Endothelial cell of umbilical vein (primary cell): Measurements from ENCODE around the gene CCP110. TPM values are rescaled to one million over a fixed set of nuclear protein-coding genes. Genes with fewer than 3 reads are reported as not detected.

ENCODE experiments used
- BruUV-seq: library from RNA; stranded (reverse); fragments of 400-500 nt; replicated peaks from 2 replicates; lab custom pipeline; 2021; lab: Mats Ljungman, UMichigan
- CTCF ChIA-PET: fragments of 300-600, 350-600 bp; sonication (Branson Sonifier 250); formaldehyde crosslinking; loops from one replicate; lab custom pipeline; 2021; ENCODE audit warnings: antibody characterized with exemption, inconsistent platforms; lab: Charles Lee
- POLR2A ChIA-PET: fragments of 300-600, 350-600 bp; sonication (Branson Sonifier 250); formaldehyde crosslinking; loops from one replicate; lab custom pipeline; 2021; ENCODE audit warnings: antibody characterized with exemption, inconsistent platforms; lab: Charles Lee
- DNase-seq: peaks from one replicate; pipeline ENCODE4 v3.0.0-alpha.2; 2011; ENCODE audit warnings: low read depth, low spot score
- FAIRE-seq: peaks from 2 replicates; lab custom pipeline; 2011; peaks lifted over from hg19 to GRCh38; lab: Jason Lieb, UNC
- H2AFZ ChIP-seq: 2 replicates; pipeline ENCODE4 v1.6.0; 2012; ENCODE audit warnings: low read depth, low read length, control low read depth, inconsistent platforms
- H3K27ac ChIP-seq: 2 replicates; pipeline ENCODE4 v1.5.1; 2011; ENCODE audit warnings: low read depth, mild to moderate bottlenecking, control low read depth, low read length, moderate library complexity; ENCODE audit not compliant: insufficient read depth
- H3K27me3 ChIP-seq, 2 experiments: 2 replicates each; pipeline versions ENCODE4 v1.6.0 to v1.6.1; 2011; ENCODE audit warnings: low read length in 2 of 2, mixed read lengths in 1 of 2; ENCODE audit not compliant: control insufficient read depth in 2 of 2, insufficient read depth in 2 of 2
- H3K36me3 ChIP-seq, 2 experiments: 2 replicates in 1 of 2; 3 replicates in 1 of 2; pipeline ENCODE4 v1.5.1; 2011; ENCODE audit warnings: low read length in 2 of 2, mild to moderate bottlenecking in 1 of 2, moderate library complexity in 1 of 2; ENCODE audit not compliant: control insufficient read depth in 2 of 2, insufficient read depth in 2 of 2; ENCODE audit errors: extremely low read depth in 1 of 2
- H3K4me1 ChIP-seq: 3 replicates; pipeline ENCODE4 v1.5.1; 2011; ENCODE audit warnings: mild to moderate bottlenecking, low read length; ENCODE audit not compliant: control insufficient read depth, insufficient read depth; ENCODE audit errors: extremely low read depth
- H3K4me2 ChIP-seq: 2 replicates; pipeline ENCODE4 v1.6.1; 2011; ENCODE audit warnings: low read length, control low read depth, mixed read lengths; ENCODE audit not compliant: insufficient read depth
- H3K4me3 ChIP-seq, 3 experiments: fragments of 200-600 bp in 1 of 3; sonication (generic), shearing (Covaris generic) in 1 of 3; replicated peaks in 1 of 3; 2 replicates each; pipeline ENCODE4 v1.5.1; 2011 to 2016; ENCODE audit warnings: control low read depth in 3 of 3, low read length in 3 of 3, mild to moderate bottlenecking in 2 of 3, inconsistent platforms in 1 of 3, low read depth in 1 of 3, moderate library complexity in 1 of 3; ENCODE audit not compliant: insufficient read depth in 1 of 3
- H3K79me2 ChIP-seq: 2 replicates; pipeline ENCODE4 v1.6.0; 2012; ENCODE audit warnings: low read length, inconsistent platforms; ENCODE audit not compliant: control insufficient read depth, insufficient read depth
- H3K9ac ChIP-seq: replicated peaks from 2 replicates; pipeline ENCODE3; 2011; ENCODE audit warnings: low read length, control low read depth; ENCODE audit not compliant: insufficient read depth; ENCODE audit errors: extremely low read depth
- H3K9me1 ChIP-seq: replicated peaks from 3 replicates; pipeline ENCODE4 v1.6.0; 2011; ENCODE audit warnings: mild to moderate bottlenecking, low read length; ENCODE audit not compliant: control insufficient read depth, insufficient read depth; ENCODE audit errors: extremely low read depth
- H3K9me3 ChIP-seq: replicated peaks from 2 replicates; pipeline ENCODE4 v1.5.1; 2012; ENCODE audit warnings: low read length, inconsistent platforms; ENCODE audit not compliant: control insufficient read depth, insufficient read depth
- H4K20me1 ChIP-seq: replicated peaks from 2 replicates; pipeline ENCODE3; 2011; ENCODE audit warnings: mild to moderate bottlenecking, low read length; ENCODE audit not compliant: control insufficient read depth, insufficient read depth; ENCODE audit errors: extremely low read depth
- CTCF ChIP-seq, 2 donors: IDR thresholded peaks; 1 replicate in 1 of 2; 2 replicates in 1 of 2; pipeline ENCODE4 v1.5.1; 2011; ENCODE audit warnings: low read length in 2 of 2, mild to moderate bottlenecking in 2 of 2, moderate library complexity in 2 of 2, control low read depth in 1 of 2, inconsistent platforms in 1 of 2, low read depth in 1 of 2; ENCODE audit not compliant: insufficient read depth in 1 of 2; ENCODE audit errors: extremely low read depth in 1 of 2
- EZH2 ChIP-seq: IDR thresholded peaks from 2 replicates; pipeline ENCODE4 v1.6.1; 2012; ENCODE audit warnings: borderline replicate concordance, low read depth, mild to moderate bottlenecking, moderate library complexity, low read length, inconsistent platforms; ENCODE audit not compliant: severe bottlenecking
- FOS ChIP-seq: IDR thresholded peaks from 2 replicates; pipeline ENCODE4 v1.6.1; 2011; ENCODE audit warnings: mild to moderate bottlenecking, low read length, moderate library complexity, borderline replicate concordance; ENCODE audit not compliant: insufficient read depth
- GATA2 ChIP-seq: IDR thresholded peaks from 2 replicates; pipeline ENCODE4 v1.7.0; 2011; ENCODE audit warnings: low read depth, mild to moderate bottlenecking, moderate library complexity, mixed read lengths, low read length; ENCODE audit not compliant: insufficient read length, insufficient read depth
- JUN ChIP-seq: IDR thresholded peaks from 2 replicates; pipeline ENCODE4 v1.6.1; 2011; ENCODE audit warnings: borderline replicate concordance, low read depth; ENCODE audit not compliant: insufficient read length, insufficient read depth
- MYC ChIP-seq: IDR thresholded peaks from one replicate; pipeline ENCODE4 v1.6.1; 2011; ENCODE audit warnings: mild to moderate bottlenecking, low read depth, low read length
- POLR2A ChIP-seq: IDR thresholded peaks from 2 replicates; pipeline ENCODE4 v1.6.1; 2012; ENCODE audit warnings: low read depth, mild to moderate bottlenecking, control low read depth, low read length
- POLR2AphosphoS5 ChIP-seq: IDR thresholded peaks from 2 replicates; pipeline ENCODE4 v1.6.1; 2012; ENCODE audit warnings: low read depth, mild to moderate bottlenecking, control low read depth, low read length, moderate library complexity; ENCODE audit not compliant: insufficient read depth
- dilution Hi-C: fragments of 300-500 bp; cut with MboI; formaldehyde crosslinking; loops from one replicate; pipeline ENCODE4 v1.15.0; 2019; ENCODE audit warnings: low sequenced_read_pairs; ENCODE audit not compliant: extremely low pct_ligation_motif_present
- intact Hi-C: fragments of 100-400 bp; cut with micrococcal nuclease; formaldehyde crosslinking; loops from one replicate; pipeline ENCODE4 v1.10.0; 2022
- polyA plus RNA-seq, 4 experiments: library from polyadenylated mRNA; depleted of rRNA in 3 of 4; stranded (reverse) in 3 of 4; unstranded in 1 of 4; fragments of >200 nt; gene quantifications; 2 replicates each; pipeline versions ENCODE4 v1.2.1 to v1.2.3, GENCODE V29; 2011 to 2012; ENCODE audit warnings: missing spikeins in 1 of 4
- total RNA-seq: library from RNA; stranded (reverse); gene quantifications from 2 replicates; pipeline ENCODE4 v1.2.3, GENCODE V29; 2021
- TF ChIP-seq, protein P1 (sequence below): IDR thresholded peaks from 2 replicates; pipeline ENCODE4 v1.6.1; 2011; ENCODE audit not compliant: insufficient read depth, insufficient read length

The CCP110 gene
- total and polyA plus RNA-seq, 2 donors (not counting 3 experiments of a cell fraction or from before 2014, with no cell fraction given): 3.7 to 16.5 TPM

- H3K36me3 ChIP-seq: peaks cover 0 to 9% of the 10 kb centered on the region in 2 experiments
- no peak overlapping the region for H3K27ac ChIP-seq
- no peaks in the 10 kb centered on the region for H3K9me1 ChIP-seq
- H4K20me1 ChIP-seq: no peaks in the 10 kb centered on the region
- no TSS peak for BruUV-seq
- H2AFZ ChIP-seq: no peak overlapping the region
- ChIA-PET POLR2A (no interaction called here), CTCF (no interaction called here)
- intact Hi-C loops: no loop called here
- H3K27me3 ChIP-seq: no peaks in the 10 kb centered on the region
- no peak overlapping the region for H3K4me2 ChIP-seq
- H3K9me3 ChIP-seq: no peaks in the 10 kb centered on the region
- DNase-seq (no peak), FAIRE-seq (no peak)
- no peak overlapping the region for H3K4me3 ChIP-seq
- dilution Hi-C loops: no loop called here
- TF ChIP-seq MYC (no peak), POLR2AphosphoS5 (no peak), GATA2 (no peak)
- no peaks in the 10 kb centered on the region for H3K79me2 ChIP-seq
- H3K4me1 ChIP-seq: no peaks in the 10 kb centered on the region
- no peak overlapping the region for H3K9ac ChIP-seq
Observed at GRCh38 chr16:19548144-19548543, 24.4 kb downstream of the CCP110 start.

GRCh38 chr16:19549673-19550072 is 25.9 kb downstream of the CCP110 start:
- intact Hi-C loops (no loop called here), dilution Hi-C loops (no loop called here)
- ChIA-PET POLR2A (no interaction called here), CTCF (interaction anchor here (1.0 to 1.2 kb wide), 2 partner anchors 10 to 34 kb away, joined by 3 to 4 read pairs; no protein-coding TSS in a partner anchor)
- Histone ChIP-seq H3K36me3 (peaks cover 0 to 9% of the 10 kb centered on the region in 2 experiments), H3K27me3 (no peaks in the 10 kb centered on the region), H3K9me3 (no peaks in the 10 kb centered on the region), H3K9me1 (no peaks in the 10 kb centered on the region), H3K4me1 (no peaks in the 10 kb centered on the region), H4K20me1 (no peaks in the 10 kb centered on the region), H3K79me2 (no peaks in the 10 kb centered on the region), H2AFZ (no peak overlapping the region), H3K4me3 (no peak overlapping the region), H3K9ac (no peak overlapping the region), H3K27ac (no peak overlapping the region), H3K4me2 (no peak overlapping the region)
- FAIRE-seq: no peak
- TF ChIP-seq GATA2 (no peak), EZH2 (no peak), POLR2AphosphoS5 (no peak), CTCF (IDR thresholded peaks at IDR 0.05; ENCODE audit: extremely low read depth in 1 of 2, insufficient read depth in 1 of 2, low read depth in 1 of 2, low read length in 2 of 2) (no peak), FOS (no peak), POLR2A (no peak), MYC (no peak), JUN (no peak)
- TF ChIP-seq, protein P1, sequence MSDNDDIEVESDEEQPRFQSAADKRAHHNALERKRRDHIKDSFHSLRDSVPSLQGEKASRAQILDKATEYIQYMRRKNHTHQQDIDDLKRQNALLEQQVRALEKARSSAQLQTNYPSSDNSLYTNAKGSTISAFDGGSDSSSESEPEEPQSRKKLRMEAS: no peak
- BruUV-seq: no TSS peak
- no peak for DNase-seq
